HepG2 (cell line): ENCODE data around the gene NXPE4. TPM values are rescaled to one million over a fixed set of nuclear protein-coding genes. Genes with fewer than 3 reads are reported as not detected.

Source experiments
- ATAC-seq: fragments of 200-7000 bp; cut with Tn5 transposase; 3 replicates; pipeline ENCODE4 v1.9.1; 2020; ENCODE audit warnings: mild to moderate bottlenecking, moderate library complexity
- BruUV-seq: library from RNA; stranded (reverse); fragments of 400-500 nt; replicated peaks from 2 replicates; lab custom pipeline; 2021; lab: Mats Ljungman, UMichigan
- CTCF ChIA-PET: fragments of 300-600 bp; formaldehyde crosslinking; extraction: SDS; loops from one replicate; lab custom pipeline; 2021; ENCODE audit warnings: low total read pairs, inconsistent platforms, low intra/inter-chr PET ratio; lab: Yijun Ruan, JAX
- POLR2A ChIA-PET: fragments of 350-600 bp; sonication (Branson Sonifier 250); formaldehyde crosslinking; loops from one replicate; lab custom pipeline; 2020; ENCODE audit warnings: antibody characterized with exemption, inconsistent platforms; lab: Yijun Ruan, JAX
- DNase-seq: peaks from one replicate; pipeline ENCODE4 v3.0.0-alpha.2; 2015; ENCODE audit warnings: low spot score
- FAIRE-seq: peaks from 3 replicates; lab custom pipeline; 2011; peaks lifted over from hg19 to GRCh38; lab: Jason Lieb, UNC
- H2AFZ ChIP-seq: one replicate; pipeline ENCODE4 v1.6.1; 2011; ENCODE audit warnings: low read length, inconsistent platforms
- H3K27ac ChIP-seq: fragments of 300-600 bp; 3 replicates; pipeline ENCODE4 v1.8.0; 2011; ENCODE audit warnings: mixed run types, mild to moderate bottlenecking, mixed read lengths, low read length, inconsistent platforms; ENCODE audit not compliant: insufficient read depth; ENCODE audit errors: extremely low read length
- H3K27me3 ChIP-seq, 2 experiments: fragments of 200-600 bp in 1 of 2; 2 replicates in 1 of 2; 3 replicates in 1 of 2; pipeline versions ENCODE4 v1.6.0 to v1.8.0; 2011; ENCODE audit warnings: low read length in 2 of 2, mild to moderate bottlenecking in 2 of 2, moderate library complexity in 2 of 2, inconsistent platforms in 1 of 2; ENCODE audit not compliant: insufficient read depth in 2 of 2, control insufficient read depth in 1 of 2
- H3K36me3 ChIP-seq, 2 experiments: fragments of 200-600 bp in 1 of 2; replicated peaks in 1 of 2; 2 replicates in 1 of 2; 3 replicates in 1 of 2; pipeline versions ENCODE4 v1.5.1 to v1.8.0; 2011; ENCODE audit warnings: low read length in 2 of 2, inconsistent platforms in 1 of 2; ENCODE audit not compliant: insufficient read depth in 2 of 2, control insufficient read depth in 1 of 2
- H3K4me1 ChIP-seq: 2 replicates; pipeline ENCODE4 v1.5.1; 2012; ENCODE audit warnings: low read length, inconsistent platforms; ENCODE audit not compliant: insufficient read depth
- H3K4me2 ChIP-seq: 2 replicates; pipeline ENCODE4 v1.6.0; 2011; ENCODE audit warnings: low read depth, low read length, inconsistent platforms
- H3K4me3 ChIP-seq, 3 experiments: fragments of 200-600 bp in 1 of 3; sonication (generic), shearing (Covaris generic) in 1 of 3; replicated peaks in 1 of 3; 2 replicates each; pipeline ENCODE4 v1.5.1; 2011 to 2016; ENCODE audit warnings: low read length in 3 of 3, inconsistent platforms in 2 of 3, low read depth in 2 of 3, mild to moderate bottlenecking in 2 of 3, control low read depth in 1 of 3, mixed read lengths in 1 of 3; ENCODE audit not compliant: insufficient read depth in 1 of 3
- H3K79me2 ChIP-seq: one replicate; pipeline ENCODE4 v1.6.1; 2011; ENCODE audit warnings: low read length, inconsistent platforms; ENCODE audit not compliant: insufficient read depth
- H3K9ac ChIP-seq: 2 replicates; pipeline ENCODE4 v1.6.0; 2011; ENCODE audit warnings: mild to moderate bottlenecking, low read depth, low read length, inconsistent platforms; ENCODE audit not compliant: insufficient read depth
- H3K9me3 ChIP-seq: 2 replicates; pipeline ENCODE4 v1.5.1; 2012; ENCODE audit warnings: mild to moderate bottlenecking, low read length
- H4K20me1 ChIP-seq: 2 replicates; pipeline ENCODE4 v1.6.0; 2011; ENCODE audit warnings: inconsistent platforms, mild to moderate bottlenecking, low read length, moderate library complexity; ENCODE audit not compliant: insufficient read depth
- MXD4 ChIP-seq: IDR thresholded peaks from 2 replicates; pipeline ENCODE4 v1.6.1; 2016; ENCODE audit warnings: mild to moderate bottlenecking, missing biosample characterization, missing genetic modification reagents
- PRMT3 ChIP-seq: sonication (generic); formaldehyde crosslinking; IDR thresholded peaks from 2 replicates; pipeline ENCODE4 v1.8.1; 2022; ENCODE audit warnings: low read depth, mild to moderate bottlenecking, moderate library complexity, missing genetic modification reagents, borderline replicate concordance
- ZNF546 ChIP-seq: sonication (generic); formaldehyde crosslinking; conservative IDR thresholded peaks from 2 replicates; pipeline ENCODE4 v1.8.1; 2023; ENCODE audit warnings: mild to moderate bottlenecking, missing genetic modification reagents
- ZNF766 ChIP-seq: sonication (generic); formaldehyde crosslinking; IDR thresholded peaks from 2 replicates; pipeline ENCODE4 v1.5.0; 2020; ENCODE audit warnings: missing genetic modification reagents, borderline replicate concordance
- WGBS: methylation state at CpG from one replicate; pipeline ENCODE4 v1.1.6; 2017; ENCODE audit warnings: low lambda C conversion rate; 5-methylcytosine and 5-hydroxymethylcytosine counted together
- in situ Hi-C: cut with HindIII; loops from 2 replicates; pipeline ENCODE4 v1.10.0; 2017; ENCODE audit warnings: low pct_unique_long_range_greater_than_20kb; ENCODE audit not compliant: extremely low pct_ligation_motif_present
- intact Hi-C: fragments of 100-400 bp; cut with micrococcal nuclease; formaldehyde crosslinking; loops from one replicate; pipeline ENCODE4 v1.10.0; 2022; ENCODE audit not compliant: unreplicated experiment
- polyA plus RNA-seq, 8 experiments: library from polyadenylated mRNA; depleted of rRNA in 3 of 8; stranded (reverse) in 7 of 8; unstranded in 1 of 8; fragments of >200 nt; fragmentation: Illumina TruSeq in 4 of 8; extraction: Trizol in 4 of 8; gene quantifications; 2 replicates each; pipeline versions ENCODE4 v1.2.1 to v1.2.3, GENCODE V29; 2011 to 2016; ENCODE audit warnings: low read depth in 4 of 8, missing spikeins in 1 of 8, mixed read lengths in 1 of 8; ENCODE audit not compliant: insufficient read depth in 1 of 8
- total RNA-seq, 5 experiments: library from RNA; depleted of rRNA; stranded (reverse); fragments of >200 nt; fragmentation: Illumina TruSeq; extraction: Trizol; gene quantifications; 2 replicates each; pipeline ENCODE4 v1.2.3, GENCODE V29; 2016; ENCODE audit warnings: low read depth in 1 of 5
- TF ChIP-seq, protein P1 (sequence below): sonication (generic); formaldehyde crosslinking; IDR thresholded peaks from one replicate; pipeline ENCODE4 v1.5.1; 2020; ENCODE audit warnings: mild to moderate bottlenecking, missing genetic modification reagents; ENCODE audit errors: not compliant biosample characterization

Gene NXPE4
- total and polyA plus RNA-seq, 2 of the 13 experiments (the other 11 are each of a cell fraction or from before 2014, with no cell fraction given): not detected

DNA sequence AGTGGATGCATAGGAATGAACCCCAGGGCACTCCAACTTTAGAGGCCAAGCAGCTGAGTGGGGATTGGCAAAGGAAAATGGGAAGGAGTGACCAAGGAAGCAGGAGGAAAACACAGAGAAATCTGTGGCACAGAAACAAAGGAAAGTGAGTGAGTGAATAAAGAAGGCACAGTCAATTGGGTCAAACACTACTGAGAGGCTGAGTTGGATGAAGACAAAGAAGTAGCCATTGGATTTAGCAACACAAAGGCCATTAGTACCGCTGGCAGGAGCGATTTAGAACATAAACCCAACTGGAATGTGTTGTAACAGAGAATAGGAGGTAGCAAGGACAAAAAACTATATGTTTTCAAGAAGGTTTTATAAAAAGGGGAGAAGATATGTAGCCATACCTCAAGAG, 29.3 kb downstream of the NXPE4 start:
- no peaks in the 10 kb centered on the region for H3K36me3 ChIP-seq
- no peak overlapping the region for H2AFZ ChIP-seq
- no peak overlapping the region for H3K27ac ChIP-seq
- H3K4me1 ChIP-seq: no peaks in the 10 kb centered on the region
- H3K27me3 ChIP-seq: no peaks in the 10 kb centered on the region; a peak in 1 of 5 replicates
- H3K9ac ChIP-seq: no peak overlapping the region
- POLR2A ChIA-PET: no interaction called here
- BruUV-seq: no TSS peak
- no peak for ATAC-seq
- CTCF ChIA-PET: no interaction called here
- intact Hi-C loops: no loop called here
- H3K4me2 ChIP-seq: no peak overlapping the region
- H3K4me3 ChIP-seq: no peak overlapping the region
- TF ChIP-seq MXD4 (CRISPR knock-in tag): no peak
- TF ChIP-seq, protein P1, sequence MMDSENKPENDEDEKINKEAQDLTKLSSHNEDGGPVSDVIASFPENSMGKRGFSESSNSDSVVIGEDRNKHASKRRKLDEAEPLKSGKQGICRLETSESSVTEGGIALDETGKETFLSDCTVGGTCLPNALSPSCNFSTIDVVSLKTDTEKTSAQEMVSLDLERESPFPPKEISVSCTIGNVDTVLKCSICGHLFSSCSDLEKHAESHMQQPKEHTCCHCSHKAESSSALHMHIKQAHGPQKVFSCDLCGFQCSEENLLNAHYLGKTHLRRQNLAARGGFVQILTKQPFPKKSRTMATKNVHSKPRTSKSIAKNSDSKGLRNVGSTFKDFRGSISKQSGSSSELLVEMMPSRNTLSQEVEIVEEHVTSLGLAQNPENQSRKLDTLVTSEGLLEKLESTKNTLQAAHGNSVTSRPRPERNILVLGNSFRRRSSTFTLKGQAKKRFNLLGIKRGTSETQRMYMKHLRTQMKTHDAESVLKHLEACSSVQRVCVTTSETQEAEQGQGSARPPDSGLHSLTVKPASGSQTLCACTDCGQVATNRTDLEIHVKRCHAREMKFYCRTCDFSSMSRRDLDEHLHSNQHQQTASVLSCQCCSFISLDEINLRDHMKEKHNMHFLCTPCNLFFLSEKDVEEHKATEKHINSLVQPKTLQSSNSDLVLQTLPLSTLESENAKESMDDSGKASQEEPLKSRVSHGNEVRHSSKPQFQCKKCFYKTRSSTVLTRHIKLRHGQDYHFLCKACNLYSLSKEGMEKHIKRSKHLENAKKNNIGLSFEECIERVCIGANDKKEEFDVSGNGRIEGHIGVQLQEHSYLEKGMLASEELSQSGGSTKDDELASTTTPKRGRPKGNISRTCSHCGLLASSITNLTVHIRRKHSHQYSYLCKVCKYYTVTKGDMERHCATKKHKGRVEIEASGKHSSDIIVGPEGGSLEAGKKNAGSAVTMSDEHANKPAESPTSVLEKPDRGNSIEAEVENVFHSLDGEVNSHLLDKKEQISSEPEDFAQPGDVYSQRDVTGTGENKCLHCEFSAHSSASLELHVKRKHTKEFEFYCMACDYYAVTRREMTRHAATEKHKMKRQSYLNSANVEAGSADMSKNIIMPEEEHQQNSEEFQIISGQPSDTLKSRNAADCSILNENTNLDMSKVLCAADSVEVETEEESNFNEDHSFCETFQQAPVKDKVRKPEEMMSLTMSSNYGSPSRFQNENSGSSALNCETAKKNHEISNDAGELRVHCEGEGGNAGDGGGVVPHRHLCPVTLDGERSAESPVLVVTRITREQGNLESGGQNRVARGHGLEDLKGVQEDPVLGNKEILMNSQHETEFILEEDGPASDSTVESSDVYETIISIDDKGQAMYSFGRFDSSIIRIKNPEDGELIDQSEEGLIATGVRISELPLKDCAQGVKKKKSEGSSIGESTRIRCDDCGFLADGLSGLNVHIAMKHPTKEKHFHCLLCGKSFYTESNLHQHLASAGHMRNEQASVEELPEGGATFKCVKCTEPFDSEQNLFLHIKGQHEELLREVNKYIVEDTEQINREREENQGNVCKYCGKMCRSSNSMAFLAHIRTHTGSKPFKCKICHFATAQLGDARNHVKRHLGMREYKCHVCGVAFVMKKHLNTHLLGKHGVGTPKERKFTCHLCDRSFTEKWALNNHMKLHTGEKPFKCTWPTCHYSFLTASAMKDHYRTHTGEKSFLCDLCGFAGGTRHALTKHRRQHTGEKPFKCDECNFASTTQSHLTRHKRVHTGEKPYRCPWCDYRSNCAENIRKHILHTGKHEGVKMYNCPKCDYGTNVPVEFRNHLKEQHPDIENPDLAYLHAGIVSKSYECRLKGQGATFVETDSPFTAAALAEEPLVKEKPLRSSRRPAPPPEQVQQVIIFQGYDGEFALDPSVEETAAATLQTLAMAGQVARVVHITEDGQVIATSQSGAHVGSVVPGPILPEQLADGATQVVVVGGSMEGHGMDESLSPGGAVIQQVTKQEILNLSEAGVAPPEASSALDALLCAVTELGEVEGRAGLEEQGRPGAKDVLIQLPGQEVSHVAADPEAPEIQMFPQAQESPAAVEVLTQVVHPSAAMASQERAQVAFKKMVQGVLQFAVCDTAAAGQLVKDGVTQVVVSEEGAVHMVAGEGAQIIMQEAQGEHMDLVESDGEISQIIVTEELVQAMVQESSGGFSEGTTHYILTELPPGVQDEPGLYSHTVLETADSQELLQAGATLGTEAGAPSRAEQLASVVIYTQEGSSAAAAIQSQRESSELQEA: no peak
- no peak for TF ChIP-seq PRMT3 (CRISPR knock-in tag)
- no peak for TF ChIP-seq ZNF766
- TF ChIP-seq ZNF546 (CRISPR knock-in tag): no peak
- TF ChIP-seq, all 625 proteins: peak for 0
- Histone ChIP-seq H3K9me3 (no peaks in the 10 kb centered on the region), H4K20me1 (no peaks in the 10 kb centered on the region), H3K79me2 (no peaks in the 10 kb centered on the region)
- no peak for FAIRE-seq
- no peak for DNase-seq
- WGBS: 0% methylated on average over 2 of the region's 2 CpGs
- in situ Hi-C loops: no loop called here
